Hepatocyte (in vitro differentiated cells): ENCODE measurements around the gene HSCB. TPM values are rescaled to one million over a fixed set of nuclear protein-coding genes. Genes with fewer than 3 reads are reported as not detected.
"Not testable (repeated sequence)": the region's sequence is repeated elsewhere in the genome, so short reads cannot be mapped to it uniquely, and the experiment has no call there.

Experiments used
- DNase-seq: peaks from one replicate; pipeline ENCODE4 v3.0.0-alpha.2; 2016; ENCODE audit warnings: low spot score
- H2AFZ ChIP-seq: fragments of 200-600 bp; sonication (generic); 2 replicates; pipeline ENCODE4 v1.6.0; 2016; ENCODE audit warnings: antibody characterized with exemption, mild to moderate bottlenecking
- H3K27ac ChIP-seq: fragments of 200-600 bp; sonication (generic); 2 replicates; pipeline ENCODE4 v1.5.1; 2016; ENCODE audit warnings: mild to moderate bottlenecking
- H3K27me3 ChIP-seq: fragments of 200-600 bp; sonication (generic); 2 replicates; pipeline ENCODE4 v1.6.1; 2016
- H3K36me3 ChIP-seq: fragments of 200-600 bp; sonication (generic); replicated peaks from 2 replicates; pipeline ENCODE4 v1.5.1; 2016; ENCODE audit warnings: low read depth; ENCODE audit not compliant: insufficient read depth
- H3K4me1 ChIP-seq: fragments of 200-600 bp; sonication (generic); 2 replicates; pipeline ENCODE4 v1.5.1; 2016; ENCODE audit warnings: mild to moderate bottlenecking, moderate library complexity; ENCODE audit not compliant: insufficient read depth
- H3K4me2 ChIP-seq: fragments of 200-600 bp; sonication (generic); 2 replicates; pipeline ENCODE4 v1.6.0; 2016
- H3K4me3 ChIP-seq: fragments of 200-600 bp; sonication (generic); 2 replicates; pipeline ENCODE4 v1.5.1; 2016; ENCODE audit warnings: mild to moderate bottlenecking
- H3K79me2 ChIP-seq: fragments of 200-600 bp; sonication (generic); 2 replicates; pipeline ENCODE4 v1.6.0; 2017; ENCODE audit warnings: mild to moderate bottlenecking
- H3K9me2 ChIP-seq: fragments of 200-600 bp; sonication (generic); replicated peaks from 2 replicates; pipeline ENCODE4 v1.6.0; 2017; ENCODE audit warnings: mild to moderate bottlenecking; ENCODE audit not compliant: insufficient read depth
- H3K9me3 ChIP-seq: fragments of 200-600 bp; sonication (generic); 2 replicates; pipeline ENCODE4 v1.5.1; 2016; ENCODE audit warnings: low read depth, mild to moderate bottlenecking
- H4K20me1 ChIP-seq: fragments of 200-600 bp; sonication (generic); 2 replicates; pipeline ENCODE4 v1.6.0; 2016; ENCODE audit warnings: mild to moderate bottlenecking; ENCODE audit not compliant: insufficient read depth, poor library complexity, severe bottlenecking
- EZH2 ChIP-seq: fragments of 200-600 bp; sonication (generic); IDR thresholded peaks from 2 replicates; pipeline ENCODE4 v1.6.1; 2016; ENCODE audit warnings: antibody characterized with exemption, mild to moderate bottlenecking, borderline replicate concordance
- EZH2phosphoT487 ChIP-seq: fragments of 200-600 bp; sonication (generic); IDR thresholded peaks from one replicate; pipeline ENCODE4 v1.6.1; 2018; ENCODE audit warnings: antibody characterized with exemption, mild to moderate bottlenecking, low read depth, moderate library complexity; ENCODE audit not compliant: unreplicated experiment, severe bottlenecking
- WGBS: methylation state at CpG from one replicate; pipeline ENCODE4 v1.1.6; 2016; ENCODE audit warnings: low lambda C conversion rate; ENCODE audit errors: missing lambda C conversion rate; 5-methylcytosine and 5-hydroxymethylcytosine counted together
- polyA plus RNA-seq: library from polyadenylated mRNA; unstranded; fragments of >200 nt; fragmentation: Nextera tagmentation; extraction: Ambion mirVana; gene quantifications from 2 replicates; pipeline ENCODE4 v1.2.1, GENCODE V29; 2016
- total RNA-seq: library from RNA; depleted of rRNA; stranded (reverse); fragments of >200 nt; gene quantifications from 2 replicates; pipeline ENCODE4 v1.2.3, GENCODE V29; 2014
- TF ChIP-seq, protein P1 (sequence below): fragments of 200-600 bp; sonication (generic); IDR thresholded peaks from 2 replicates; pipeline ENCODE4 v1.5.1; 2016; ENCODE audit warnings: antibody characterized with exemption, mild to moderate bottlenecking; ENCODE audit not compliant: poor library complexity

Gene HSCB
- total and polyA plus RNA-seq, 2 experiments from 2014 or later = 22.6 to 30.8 TPM

DNA sequence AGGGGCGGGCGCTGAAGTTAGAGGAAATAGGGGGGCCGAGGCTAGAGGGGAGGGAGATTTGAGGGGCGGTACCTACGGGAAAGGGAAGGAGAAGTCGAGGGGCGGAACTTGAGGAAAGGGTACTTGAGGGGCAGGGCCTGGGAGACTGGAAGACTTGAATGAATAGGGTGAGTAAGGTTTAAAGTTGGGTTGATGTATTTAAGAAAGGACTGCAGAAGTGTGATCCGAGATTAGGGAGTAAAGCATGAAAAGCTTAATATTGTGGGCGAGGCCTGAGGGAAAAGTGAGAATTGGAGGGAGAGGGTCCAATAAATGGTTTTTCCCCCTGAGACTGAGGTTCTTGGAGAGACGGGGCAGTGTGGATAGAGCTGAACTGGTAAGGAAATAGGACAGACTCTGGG, 723 bp downstream of the HSCB start:
- Histone ChIP-seq H2AFZ (peak overlapping the region; percentile 43), H3K9me2 (no peaks in the 10 kb centered on the region), H3K36me3 (no peaks in the 10 kb centered on the region), H3K27ac (peak overlapping the region; percentile 92), H3K9me3 (no peaks in the 10 kb centered on the region), H3K4me1 (peaks cover 8% of the 10 kb centered on the region), H3K79me2 (peaks cover 45% of the 10 kb centered on the region), H3K27me3 (no peaks in the 10 kb centered on the region), H3K4me2 (peak overlapping the region; percentile 88), H3K4me3 (peak overlapping the region; percentile 59), H4K20me1 (no peaks in the 10 kb centered on the region)
- 2% methylated on average over 3 of the region's 10 CpGs for WGBS
- DNase-seq = no peak
- TF ChIP-seq EZH2phosphoT487 = no peak
- TF ChIP-seq EZH2 = no peak
- TF ChIP-seq, protein P1, sequence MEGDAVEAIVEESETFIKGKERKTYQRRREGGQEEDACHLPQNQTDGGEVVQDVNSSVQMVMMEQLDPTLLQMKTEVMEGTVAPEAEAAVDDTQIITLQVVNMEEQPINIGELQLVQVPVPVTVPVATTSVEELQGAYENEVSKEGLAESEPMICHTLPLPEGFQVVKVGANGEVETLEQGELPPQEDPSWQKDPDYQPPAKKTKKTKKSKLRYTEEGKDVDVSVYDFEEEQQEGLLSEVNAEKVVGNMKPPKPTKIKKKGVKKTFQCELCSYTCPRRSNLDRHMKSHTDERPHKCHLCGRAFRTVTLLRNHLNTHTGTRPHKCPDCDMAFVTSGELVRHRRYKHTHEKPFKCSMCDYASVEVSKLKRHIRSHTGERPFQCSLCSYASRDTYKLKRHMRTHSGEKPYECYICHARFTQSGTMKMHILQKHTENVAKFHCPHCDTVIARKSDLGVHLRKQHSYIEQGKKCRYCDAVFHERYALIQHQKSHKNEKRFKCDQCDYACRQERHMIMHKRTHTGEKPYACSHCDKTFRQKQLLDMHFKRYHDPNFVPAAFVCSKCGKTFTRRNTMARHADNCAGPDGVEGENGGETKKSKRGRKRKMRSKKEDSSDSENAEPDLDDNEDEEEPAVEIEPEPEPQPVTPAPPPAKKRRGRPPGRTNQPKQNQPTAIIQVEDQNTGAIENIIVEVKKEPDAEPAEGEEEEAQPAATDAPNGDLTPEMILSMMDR = no peak

DNA sequence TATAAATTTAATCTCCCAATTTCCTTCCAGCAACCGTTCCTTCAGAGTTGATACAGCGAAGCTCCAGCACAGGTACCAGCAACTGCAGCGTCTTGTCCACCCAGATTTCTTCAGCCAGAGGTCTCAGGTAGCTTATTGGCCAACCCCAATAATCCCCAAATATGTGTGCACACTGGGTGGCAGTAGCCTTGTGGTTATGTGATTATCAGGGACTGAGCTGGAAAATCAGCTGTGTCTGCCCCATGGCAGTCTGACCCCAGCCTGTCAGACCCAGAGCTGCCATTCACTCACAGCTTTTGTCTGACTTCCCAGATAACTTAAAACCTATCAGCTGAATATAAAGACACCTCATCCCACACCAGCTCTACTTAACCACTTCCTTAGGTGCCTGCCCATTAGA, 2.0 kb downstream of the HSCB start:
- Histone ChIP-seq H3K4me2 (peak overlapping the region; percentile 88), H3K27ac (no peak overlapping the region), H4K20me1 (no peaks in the 10 kb centered on the region), H3K79me2 (peaks cover 39% of the 10 kb centered on the region), H3K4me3 (no peak overlapping the region), H3K9me3 (no peaks in the 10 kb centered on the region), H3K4me1 (peaks cover 8% of the 10 kb centered on the region), H3K27me3 (no peaks in the 10 kb centered on the region), H3K9me2 (no peaks in the 10 kb centered on the region), H3K36me3 (no peaks in the 10 kb centered on the region), H2AFZ (no peak overlapping the region)
- 100% methylated on average over 3 of the region's 3 CpGs for WGBS
- TF ChIP-seq, protein P1 = no peak
- TF ChIP-seq EZH2 (no peak), EZH2phosphoT487 (no peak)
- no peak for DNase-seq

DNA sequence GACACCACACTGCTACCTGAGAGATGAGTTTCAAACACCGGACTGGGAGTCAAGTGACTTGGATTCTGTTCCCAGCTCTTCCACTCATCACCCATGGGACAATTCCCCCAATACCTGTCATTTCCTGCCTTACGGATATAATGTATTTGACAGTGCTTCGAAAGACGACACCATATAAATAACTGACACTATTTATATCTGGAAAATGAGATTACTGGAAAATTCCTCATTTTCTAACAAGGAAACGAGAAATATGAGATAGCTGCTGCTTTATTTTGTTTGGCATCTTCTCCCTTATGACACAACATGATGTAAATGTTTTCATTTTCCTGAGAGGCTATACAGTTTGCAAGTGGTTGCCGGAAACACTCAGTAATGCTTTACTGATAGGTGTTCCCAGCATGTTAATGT, 8.6 kb downstream of the HSCB start:
- H3K9me3 ChIP-seq = no peaks in the 10 kb centered on the region
- no peak overlapping the region for H3K4me2 ChIP-seq
- no peaks in the 10 kb centered on the region for H3K4me1 ChIP-seq
- TF ChIP-seq, protein P1 = no peak
- TF ChIP-seq EZH2phosphoT487 = no peak
- no peak for TF ChIP-seq EZH2
- H3K27me3 ChIP-seq = no peaks in the 10 kb centered on the region
- H3K79me2 ChIP-seq = no peaks in the 10 kb centered on the region
- H3K9me2 ChIP-seq = no peaks in the 10 kb centered on the region
- no peak overlapping the region for H3K4me3 ChIP-seq
- H3K27ac ChIP-seq = no peak overlapping the region
- H4K20me1 ChIP-seq = no peaks in the 10 kb centered on the region
- DNase-seq = no peak
- no peaks in the 10 kb centered on the region for H3K36me3 ChIP-seq
- H2AFZ ChIP-seq = no peak overlapping the region
- WGBS = 75% methylated on average over 6 of the region's 6 CpGs

DNA sequence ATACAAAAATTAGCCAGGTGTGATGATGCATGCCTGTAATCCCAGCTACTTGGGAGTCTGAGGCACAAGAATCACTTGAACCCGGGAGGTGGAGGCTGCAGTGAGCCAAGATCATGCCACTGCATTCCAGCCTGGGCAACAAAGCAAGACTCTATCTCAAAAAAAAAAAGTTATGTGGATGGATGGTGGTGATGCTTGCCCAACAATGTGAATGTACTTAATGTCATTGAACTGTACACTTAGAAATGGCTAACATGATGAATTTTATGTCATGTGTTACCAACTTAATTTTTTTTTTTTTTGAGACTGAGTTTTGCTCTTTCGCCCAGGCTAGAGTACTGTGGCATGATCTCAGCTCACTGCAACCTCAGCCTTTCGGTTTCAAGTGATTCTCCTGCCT, 12.7 kb downstream of the HSCB start:
- 95% methylated on average over 3 of the region's 3 CpGs for WGBS
- H3K9me2 ChIP-seq, DNase-seq, H3K36me3 ChIP-seq, H3K4me1 ChIP-seq, H2AFZ ChIP-seq, H3K4me2 ChIP-seq, H3K9me3 ChIP-seq, H3K27me3 ChIP-seq, H4K20me1 ChIP-seq, H3K79me2 ChIP-seq, H3K27ac ChIP-seq, H3K4me3 ChIP-seq: not testable (repeated sequence)
